GM18867 (cell line): ENCODE data around the gene DCTPP1.

Experiments used
- ATAC-seq: cut with Tn5 transposase; IDR thresholded peaks from one replicate; pipeline ENCODE4 v1.9.1; 2021; ENCODE audit warnings: mild to moderate bottlenecking, moderate library complexity; ENCODE audit not compliant: unreplicated experiment

The DCTPP1 gene

DNA sequence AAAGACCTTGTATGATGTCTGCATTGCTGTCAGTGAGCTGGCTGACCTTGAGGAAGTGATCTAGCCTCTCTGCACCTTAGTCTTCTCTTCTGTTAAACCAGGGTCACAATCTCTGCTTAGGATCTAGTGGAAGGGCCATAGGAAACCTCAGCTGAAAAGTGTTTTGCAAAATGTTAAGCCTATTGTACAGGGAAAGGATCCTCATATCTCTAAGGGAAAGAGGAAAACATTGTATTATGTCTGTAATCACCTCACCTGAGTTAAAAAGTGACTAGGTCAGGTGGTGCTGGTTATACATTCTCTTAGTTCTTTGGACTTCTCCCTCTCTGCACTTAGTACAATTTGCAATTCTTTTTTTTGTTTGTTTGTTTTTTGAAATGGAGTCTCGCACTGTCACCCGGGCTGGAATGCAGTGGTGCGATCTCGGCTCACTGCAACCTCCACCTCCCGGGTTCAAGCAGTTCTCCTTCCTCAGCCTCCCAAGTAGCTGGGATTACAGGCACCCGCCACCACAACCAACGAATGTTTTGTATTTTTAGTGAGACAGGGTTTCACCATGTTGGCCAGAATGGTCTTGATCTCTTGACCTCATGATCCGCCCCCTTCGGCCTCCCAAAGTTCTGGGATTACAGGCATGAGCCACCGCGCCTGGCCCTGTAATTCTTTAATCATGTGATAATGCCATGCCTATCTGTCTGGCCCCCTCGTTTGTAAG is 17.8 kb upstream of the DCTPP1 start:
- no peak for ATAC-seq

DNA sequence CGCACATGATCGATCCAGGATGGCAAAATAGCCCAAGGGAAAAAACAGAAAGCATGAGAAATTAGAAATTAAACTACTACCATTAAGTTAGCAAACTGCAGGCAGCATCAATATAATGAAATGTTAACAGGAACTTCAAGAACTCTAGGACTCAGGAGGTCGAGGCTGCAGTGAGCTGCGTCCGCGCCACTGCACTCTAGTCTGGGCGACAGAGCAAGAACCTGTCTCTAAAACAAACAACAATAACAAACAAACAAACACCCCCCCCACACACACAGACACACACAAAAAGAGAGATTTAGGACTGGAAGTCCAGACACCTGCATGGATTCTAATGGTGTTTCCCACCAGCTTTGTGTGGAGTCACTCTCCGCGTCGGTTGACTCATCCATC is 16.4 kb upstream of the DCTPP1 start:
- ATAC-seq, result no peak

DNA sequence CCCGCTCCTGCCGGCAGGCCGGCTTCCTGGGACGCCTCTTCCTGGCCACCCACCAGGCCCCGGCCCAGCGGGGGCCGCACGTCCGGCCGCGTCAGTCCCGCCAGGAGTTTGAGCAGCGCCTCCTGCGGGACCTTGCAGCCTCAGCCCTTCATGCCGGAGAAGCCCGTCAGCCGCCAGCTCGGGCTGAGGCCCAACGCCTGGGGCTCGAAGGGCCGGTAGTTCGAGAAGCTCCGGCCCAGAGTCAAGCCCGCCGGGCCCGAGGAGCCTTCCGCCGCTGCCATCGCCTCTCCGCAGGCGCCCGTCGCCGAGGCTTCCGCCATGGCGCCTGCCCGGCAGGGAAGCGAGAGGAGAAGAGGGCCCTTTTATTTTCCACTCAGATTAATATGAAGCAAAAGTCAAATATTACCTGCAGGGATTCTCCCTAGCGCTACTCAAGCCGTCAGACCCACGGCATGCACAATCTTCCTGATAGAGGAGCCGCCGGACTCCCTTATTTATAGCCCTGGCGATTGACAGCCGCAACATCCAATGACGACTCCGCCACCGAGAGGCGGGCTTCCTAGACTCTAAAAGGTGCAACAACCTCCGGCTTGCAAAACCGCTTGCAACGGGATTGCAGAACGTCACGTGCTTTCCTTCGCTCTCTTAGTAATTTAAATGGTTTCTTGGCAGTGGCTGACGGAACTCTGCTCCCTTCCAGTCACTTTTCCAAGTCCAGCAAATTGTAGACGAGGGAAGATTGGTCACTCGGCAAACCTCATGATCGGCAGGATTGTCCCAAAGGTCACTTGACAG is 15.8 kb upstream of the DCTPP1 start, which contains the start of gene SEPHS2:
Gene SEPHS2 (minus strand): TSS at position 467 of the 795 bp plus-strand sequence. CDS start 147 bp downstream, at position 320.
- peak; percentile 82 for ATAC-seq

DNA sequence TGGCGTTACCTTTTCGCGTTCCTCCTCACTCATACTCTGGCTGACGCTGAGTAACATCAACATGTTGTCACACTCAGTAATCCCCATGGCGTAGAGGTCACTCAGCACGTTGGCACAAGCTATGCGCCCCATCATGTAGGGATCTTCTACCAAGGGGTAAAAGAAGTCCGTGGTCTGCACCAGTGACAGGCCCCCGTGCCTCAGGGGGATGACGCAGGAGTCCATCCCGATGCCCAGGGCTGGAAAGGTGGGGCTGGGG is 15.2 kb upstream of the DCTPP1 start:
- no peak for ATAC-seq

- ATAC-seq, result no peak
These were observed 14.7 kb upstream of the DCTPP1 start for GRCh38 chr16:30444231-30445148.

GRCh38 chr16:30443631-30444030 is 13.8 kb upstream of the DCTPP1 start:
- ATAC-seq, result no peak

- ATAC-seq, result no peak
These were observed 10.0 kb upstream of the DCTPP1 start for GRCh38 chr16:30439720-30440348.

- ATAC-seq, result no peak
These were observed 9.0 kb upstream of the DCTPP1 start for GRCh38 chr16:30438835-30439234.

- ATAC-seq, result no peak
These were observed 7.7 kb upstream of the DCTPP1 start for GRCh38 chr16:30437511-30438046.

DNA sequence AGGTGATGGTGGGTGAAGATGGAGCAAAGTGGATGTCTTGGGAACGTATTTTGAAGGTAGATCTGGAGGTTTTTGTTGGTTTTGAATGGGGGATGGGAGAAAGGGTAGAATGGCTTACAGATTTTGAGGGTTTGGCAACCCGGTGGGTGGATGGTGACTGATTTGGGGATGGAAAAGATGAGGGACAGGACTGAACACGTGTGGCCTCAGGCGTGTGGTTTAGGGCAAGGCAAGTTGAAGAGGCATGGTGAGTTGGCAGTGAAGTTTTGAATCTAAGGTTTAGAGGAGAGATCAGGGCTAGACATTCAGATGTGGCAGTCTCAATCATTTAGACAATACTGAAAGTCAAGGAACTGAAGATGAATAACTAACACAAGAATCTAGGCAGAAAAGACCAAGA is 5.0 kb upstream of the DCTPP1 start:
- ATAC-seq, result no peak

DNA sequence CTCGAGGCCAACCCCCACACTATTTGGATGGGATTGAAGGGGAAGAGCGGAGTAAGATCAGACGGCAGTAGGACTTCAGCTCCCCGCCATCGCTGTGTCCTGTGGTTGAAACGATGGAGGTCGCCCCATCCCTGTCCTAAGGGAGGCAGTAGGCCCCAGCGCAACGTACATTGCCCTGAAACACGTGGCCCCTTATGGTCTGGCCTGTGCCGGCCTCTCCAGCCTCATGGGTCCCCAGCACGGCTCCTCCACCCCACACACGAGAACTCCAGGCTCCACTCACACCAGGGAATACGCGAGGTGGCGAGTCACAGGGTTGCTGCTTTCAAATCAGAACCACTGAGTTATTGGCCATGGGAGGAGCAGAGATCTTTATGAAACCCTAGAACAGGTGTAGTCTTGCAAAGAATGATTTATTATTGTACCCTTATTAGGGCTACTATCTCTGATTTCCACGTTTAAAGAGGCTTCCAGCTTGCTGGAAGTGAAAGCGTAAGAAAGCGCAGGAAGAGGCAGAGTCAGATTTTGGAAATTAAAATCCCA is 669 bp upstream of the DCTPP1 start:
- no peak for ATAC-seq

DNA sequence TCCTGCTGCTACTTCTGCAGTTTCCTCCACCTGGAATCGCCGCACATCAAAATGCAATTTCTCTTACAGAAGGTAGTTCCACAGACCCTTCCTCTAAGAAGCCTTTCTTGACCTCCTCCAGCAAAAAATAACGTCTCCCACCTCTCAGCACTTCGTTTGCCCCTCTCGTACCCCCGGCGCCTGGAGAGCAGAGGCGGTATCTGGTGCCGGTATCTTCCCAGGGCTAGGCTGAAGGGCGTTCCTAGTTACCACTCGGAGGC is 482 bp downstream of the DCTPP1 start:
- ATAC-seq, result no peak

- no peak for ATAC-seq
These were observed 1.8 kb downstream of the DCTPP1 start for GRCh38 chr16:30428055-30428454.

- ATAC-seq, result no peak
These were observed 8.8 kb downstream of the DCTPP1 start for GRCh38 chr16:30421010-30421409.

DNA sequence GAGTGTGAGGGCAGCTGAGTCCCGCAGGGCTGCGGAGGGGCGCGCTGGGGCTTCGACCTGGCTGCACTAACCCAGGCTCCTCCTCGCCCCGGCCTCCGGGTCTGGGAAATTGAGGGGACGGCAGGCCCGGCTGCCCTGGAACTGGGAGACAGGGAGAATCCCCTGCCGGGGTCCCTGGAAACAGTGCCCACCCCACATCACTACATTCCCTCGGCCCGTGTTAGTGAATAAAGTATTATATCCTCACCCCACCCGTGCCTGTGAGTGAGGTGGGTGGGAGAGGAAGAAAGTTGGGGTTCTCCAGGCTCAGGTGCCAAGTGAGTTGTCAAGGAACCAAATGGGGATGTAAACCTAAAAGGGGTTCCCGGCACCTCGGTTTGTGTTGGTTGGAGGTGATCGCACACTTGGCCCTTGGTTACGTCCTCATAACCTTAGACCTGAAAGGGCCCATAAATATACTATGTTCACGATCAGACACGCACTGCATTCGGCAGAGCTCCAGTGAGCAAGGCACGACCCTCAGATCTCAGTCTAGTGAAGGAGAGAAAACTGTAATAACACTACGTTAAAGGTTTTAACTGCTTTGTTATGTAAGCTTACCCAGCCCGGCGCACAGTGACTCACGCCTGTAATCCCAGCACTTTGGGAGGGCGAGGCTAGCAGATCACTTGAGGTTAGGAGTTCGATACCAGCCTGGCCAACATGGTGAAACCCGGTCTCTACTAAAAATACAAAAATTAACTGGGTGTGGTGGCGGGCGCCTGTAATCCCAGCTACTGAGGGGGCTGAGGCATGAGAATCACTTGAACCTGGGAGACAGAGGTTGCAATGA is 11.3 kb downstream of the DCTPP1 start:
- no peak for ATAC-seq

- peak; percentile 81 for ATAC-seq
These were observed 12.1 kb downstream of the DCTPP1 start for GRCh38 chr16:30417529-30418349.

DNA sequence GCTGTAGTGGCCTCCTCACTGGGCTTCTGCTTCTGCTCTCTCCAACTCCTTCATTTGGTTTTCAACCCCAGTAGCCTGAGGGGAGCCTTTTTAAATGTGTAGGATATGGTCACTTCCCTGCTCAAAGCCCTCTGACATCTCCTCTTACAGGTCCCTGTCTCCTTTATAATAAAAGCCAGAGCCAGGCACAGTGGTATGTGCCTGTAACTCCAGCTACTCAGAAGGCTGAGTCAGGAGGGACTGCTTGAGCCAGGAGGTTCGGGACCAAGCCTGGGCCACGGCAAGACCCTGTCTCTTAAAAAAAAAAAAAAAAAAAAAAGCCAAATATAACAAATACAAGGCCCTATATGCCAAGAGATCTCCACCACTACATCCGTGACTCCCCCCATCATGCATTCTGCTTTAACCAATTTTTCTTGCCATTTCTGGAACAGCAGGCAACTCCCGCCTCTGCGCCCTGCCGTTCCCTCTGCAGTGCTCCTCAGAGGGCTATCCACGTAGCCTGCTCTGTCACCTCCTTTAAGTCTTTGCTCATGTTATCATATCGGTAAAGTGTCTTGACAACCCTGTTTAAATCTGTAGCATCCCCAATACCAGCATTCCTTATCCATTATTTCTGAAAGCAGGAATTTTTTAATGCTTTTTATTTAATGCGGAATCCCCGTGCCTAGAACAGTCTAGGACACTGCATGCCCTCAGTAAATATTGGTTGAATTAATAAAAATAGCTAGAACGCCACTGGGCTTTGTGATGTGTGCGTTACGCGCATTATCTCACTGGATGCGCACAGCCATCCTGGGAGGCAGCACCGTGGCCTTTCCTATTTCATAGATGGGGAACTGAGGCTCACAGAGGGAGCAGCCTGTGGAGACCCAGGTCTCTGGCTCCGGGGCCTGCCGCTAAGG is 13.0 kb downstream of the DCTPP1 start:
- no peak for ATAC-seq

DNA sequence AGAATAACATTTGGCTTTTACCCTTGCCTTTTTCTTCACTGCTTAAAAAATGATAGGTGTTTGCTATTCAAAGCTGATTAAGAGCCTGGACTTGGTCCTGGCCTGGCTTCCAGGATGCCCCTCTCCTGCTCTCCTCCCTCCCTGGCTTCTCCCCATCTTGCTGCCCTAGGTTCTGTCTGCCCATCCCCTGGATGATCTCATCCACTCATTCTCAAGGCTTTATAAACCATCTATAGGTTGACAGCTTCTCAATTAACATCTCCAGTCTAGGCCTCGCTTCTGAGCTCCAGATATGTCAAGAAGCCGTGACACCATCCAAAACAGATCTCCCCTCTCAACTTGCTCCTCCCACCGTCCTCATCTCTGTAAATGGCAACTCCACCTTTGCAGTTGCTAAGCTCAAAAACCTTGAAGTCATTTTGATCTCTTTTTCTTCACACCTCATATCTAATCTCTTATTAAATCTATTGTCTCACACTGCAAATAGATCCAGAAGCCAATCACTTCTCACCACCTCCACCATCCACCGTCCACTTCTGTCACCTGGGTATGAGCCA is 13.7 kb downstream of the DCTPP1 start:
- ATAC-seq, result no peak
